A549 (cell line): Measurements from ENCODE around the gene STN1.

Source experiments
- BHLHE40 ChIP-seq: IDR thresholded peaks from 2 replicates; pipeline ENCODE4 v1.6.1; 2012; ENCODE audit warnings: low read depth, low read length, inconsistent platforms
- CBX2 ChIP-seq: fragments of 200-600 bp; sonication (generic); IDR thresholded peaks from 2 replicates; pipeline ENCODE4 v1.6.1; 2016; ENCODE audit warnings: low read depth, mild to moderate bottlenecking, borderline replicate concordance
- CHD2 ChIP-seq: fragments of 150-350 bp; IDR thresholded peaks from 2 replicates; pipeline ENCODE4 v1.6.1; 2014; ENCODE audit warnings: low read length; ENCODE audit not compliant: partially characterized antibody
- EP300 ChIP-seq, 2 experiments: fragments of >200 bp; sonication (Bioruptor Twin); formaldehyde crosslinking; IDR thresholded peaks; 2 replicates in 1 of 2; 3 replicates in 1 of 2; pipeline ENCODE4 v1.6.1; 2016 to 2017
- JUNB ChIP-seq: fragments of >200 bp; sonication (Bioruptor Twin); formaldehyde crosslinking; IDR thresholded peaks from 2 replicates; pipeline ENCODE4 v1.6.1; 2016
- POLR2A ChIP-seq: IDR thresholded peaks from 2 replicates; pipeline ENCODE4 v1.6.1; 2012; ENCODE audit warnings: mild to moderate bottlenecking, low read length
- POLR2AphosphoS2 ChIP-seq: conservative IDR thresholded peaks from 2 replicates; pipeline ENCODE4 v1.6.1; 2012; ENCODE audit warnings: low read length, improper control_type of control experiment, inconsistent platforms
- RNF2 ChIP-seq: fragments of 200-600 bp; sonication (generic); IDR thresholded peaks from 2 replicates; pipeline ENCODE4 v1.6.1; 2016; ENCODE audit warnings: low read depth, mild to moderate bottlenecking, antibody characterized with exemption, moderate library complexity, borderline replicate concordance
- SREBF2 ChIP-seq: fragments of 450-650 bp; IDR thresholded peaks from 2 replicates; pipeline ENCODE4 v1.6.1; 2014; ENCODE audit warnings: mild to moderate bottlenecking, moderate library complexity
- ZSCAN20 ChIP-seq: fragments of 250-450 bp; sonication (Bioruptor Pico); IDR thresholded peaks from 2 replicates; pipeline ENCODE4 v1.8.0; 2022; ENCODE audit warnings: mild to moderate bottlenecking, moderate library complexity
- TF ChIP-seq, protein P1 (sequence below): fragments of 200-600 bp; sonication (generic); IDR thresholded peaks from 2 replicates; pipeline ENCODE4 v1.6.1; 2016; ENCODE audit warnings: antibody characterized with exemption, mild to moderate bottlenecking, moderate library complexity
- TF ChIP-seq, protein P2 (sequence below): fragments of >200 bp; sonication (Bioruptor Twin); formaldehyde crosslinking; IDR thresholded peaks from 3 replicates; pipeline ENCODE4 v1.5.1; 2016

DNA sequence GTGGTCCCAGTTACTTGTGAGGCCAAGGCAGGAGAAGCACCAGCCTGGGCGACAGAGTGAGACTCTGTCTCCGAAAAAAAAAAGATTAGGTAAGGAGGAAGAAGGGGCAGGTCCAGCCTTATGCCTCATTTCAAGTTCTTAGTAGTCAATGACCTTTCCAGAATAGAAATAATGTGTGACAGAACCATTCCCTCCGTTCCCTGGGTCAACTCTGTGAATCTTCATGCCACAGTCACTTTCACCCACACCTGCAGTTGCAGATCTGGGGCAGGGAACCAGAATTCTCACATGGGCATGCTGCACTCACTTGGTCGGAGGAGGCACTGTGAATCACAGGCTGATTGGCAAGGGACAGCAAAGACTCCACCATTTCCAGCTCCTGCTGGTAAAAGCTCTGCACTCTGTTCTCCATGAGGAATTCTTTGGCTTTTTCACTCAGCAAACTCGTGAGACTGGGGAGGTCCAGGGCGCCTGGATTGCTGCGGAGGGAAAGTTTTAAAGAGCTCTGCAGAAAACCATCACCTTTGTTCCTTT lies 20.7 kb downstream of the STN1 start:
- TF ChIP-seq POLR2A (no peak), JUNB (no peak), EP300 (IDR thresholded peaks at IDR 0.05) (no peak), POLR2AphosphoS2 (no peak), CBX2 (no peak), SREBF2 (no peak), BHLHE40 (no peak), ZSCAN20 (CRISPR knock-in tag) (no peak), RNF2 (no peak), CHD2 (no peak)
- TF ChIP-seq, protein P1, sequence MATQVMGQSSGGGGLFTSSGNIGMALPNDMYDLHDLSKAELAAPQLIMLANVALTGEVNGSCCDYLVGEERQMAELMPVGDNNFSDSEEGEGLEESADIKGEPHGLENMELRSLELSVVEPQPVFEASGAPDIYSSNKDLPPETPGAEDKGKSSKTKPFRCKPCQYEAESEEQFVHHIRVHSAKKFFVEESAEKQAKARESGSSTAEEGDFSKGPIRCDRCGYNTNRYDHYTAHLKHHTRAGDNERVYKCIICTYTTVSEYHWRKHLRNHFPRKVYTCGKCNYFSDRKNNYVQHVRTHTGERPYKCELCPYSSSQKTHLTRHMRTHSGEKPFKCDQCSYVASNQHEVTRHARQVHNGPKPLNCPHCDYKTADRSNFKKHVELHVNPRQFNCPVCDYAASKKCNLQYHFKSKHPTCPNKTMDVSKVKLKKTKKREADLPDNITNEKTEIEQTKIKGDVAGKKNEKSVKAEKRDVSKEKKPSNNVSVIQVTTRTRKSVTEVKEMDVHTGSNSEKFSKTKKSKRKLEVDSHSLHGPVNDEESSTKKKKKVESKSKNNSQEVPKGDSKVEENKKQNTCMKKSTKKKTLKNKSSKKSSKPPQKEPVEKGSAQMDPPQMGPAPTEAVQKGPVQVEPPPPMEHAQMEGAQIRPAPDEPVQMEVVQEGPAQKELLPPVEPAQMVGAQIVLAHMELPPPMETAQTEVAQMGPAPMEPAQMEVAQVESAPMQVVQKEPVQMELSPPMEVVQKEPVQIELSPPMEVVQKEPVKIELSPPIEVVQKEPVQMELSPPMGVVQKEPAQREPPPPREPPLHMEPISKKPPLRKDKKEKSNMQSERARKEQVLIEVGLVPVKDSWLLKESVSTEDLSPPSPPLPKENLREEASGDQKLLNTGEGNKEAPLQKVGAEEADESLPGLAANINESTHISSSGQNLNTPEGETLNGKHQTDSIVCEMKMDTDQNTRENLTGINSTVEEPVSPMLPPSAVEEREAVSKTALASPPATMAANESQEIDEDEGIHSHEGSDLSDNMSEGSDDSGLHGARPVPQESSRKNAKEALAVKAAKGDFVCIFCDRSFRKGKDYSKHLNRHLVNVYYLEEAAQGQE: no peak
- TF ChIP-seq, protein P2, sequence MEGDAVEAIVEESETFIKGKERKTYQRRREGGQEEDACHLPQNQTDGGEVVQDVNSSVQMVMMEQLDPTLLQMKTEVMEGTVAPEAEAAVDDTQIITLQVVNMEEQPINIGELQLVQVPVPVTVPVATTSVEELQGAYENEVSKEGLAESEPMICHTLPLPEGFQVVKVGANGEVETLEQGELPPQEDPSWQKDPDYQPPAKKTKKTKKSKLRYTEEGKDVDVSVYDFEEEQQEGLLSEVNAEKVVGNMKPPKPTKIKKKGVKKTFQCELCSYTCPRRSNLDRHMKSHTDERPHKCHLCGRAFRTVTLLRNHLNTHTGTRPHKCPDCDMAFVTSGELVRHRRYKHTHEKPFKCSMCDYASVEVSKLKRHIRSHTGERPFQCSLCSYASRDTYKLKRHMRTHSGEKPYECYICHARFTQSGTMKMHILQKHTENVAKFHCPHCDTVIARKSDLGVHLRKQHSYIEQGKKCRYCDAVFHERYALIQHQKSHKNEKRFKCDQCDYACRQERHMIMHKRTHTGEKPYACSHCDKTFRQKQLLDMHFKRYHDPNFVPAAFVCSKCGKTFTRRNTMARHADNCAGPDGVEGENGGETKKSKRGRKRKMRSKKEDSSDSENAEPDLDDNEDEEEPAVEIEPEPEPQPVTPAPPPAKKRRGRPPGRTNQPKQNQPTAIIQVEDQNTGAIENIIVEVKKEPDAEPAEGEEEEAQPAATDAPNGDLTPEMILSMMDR: no peak
